ENCODE data around the gene STIM2.
A peak's percentile ranks its signal among the peaks of the same experiment; 100 is the strongest.

The STIM2 gene

GRCh38 chr4:27048429-27049238, 188.0 kb downstream of the STIM2 start:
- peak; percentile 22 to 39 for DNase-seq

GRCh38 chr4:27049239-27049829, 188.7 kb downstream of the STIM2 start:
- DNase-seq: no peak

- no peak for DNase-seq
Measured at GRCh38 chr4:27050731-27051130, 190.1 kb downstream of the STIM2 start.

- DNase-seq: no peak
Measured at GRCh38 chr4:27055221-27055760, 194.7 kb downstream of the STIM2 start.

- no peak for DNase-seq
Measured at GRCh38 chr4:27056281-27056680, 195.6 kb downstream of the STIM2 start.

- no peak for DNase-seq
Measured at GRCh38 chr4:27057053-27057452, 196.4 kb downstream of the STIM2 start.

- DNase-seq: no peak
Measured at GRCh38 chr4:27057662-27058061, 197.0 kb downstream of the STIM2 start.

GRCh38 chr4:27058819-27059406, 198.3 kb downstream of the STIM2 start:
- DNase-seq: no peak

GRCh38 chr4:27059446-27059845, 198.8 kb downstream of the STIM2 start:
- no peak for DNase-seq

GRCh38 chr4:27062256-27062655, 201.6 kb downstream of the STIM2 start:
- DNase-seq: no peak

GRCh38 chr4:27066591-27066990, 205.9 kb downstream of the STIM2 start:
- no peak for DNase-seq

GRCh38 chr4:27068151-27068867, 207.7 kb downstream of the STIM2 start:
- no peak for DNase-seq
